Urinary bladder (tissue), 4 donors: ENCODE measurements around the gene SP140. TPM values are rescaled to one million over a fixed set of nuclear protein-coding genes. Genes with fewer than 3 reads are reported as not detected.
"Not testable (repeated sequence)": the region's sequence is repeated elsewhere in the genome, so short reads cannot be mapped to it uniquely, and the experiment has no call there.

Experiments used
- DNase-seq: peaks from one replicate; pipeline ENCODE4 v3.0.0-alpha.2; 2015; ENCODE audit errors: extremely low spot score
- H3K27ac ChIP-seq: one replicate; pipeline ENCODE4 v1.5.1; 2013; ENCODE audit warnings: low read depth, mild to moderate bottlenecking, moderate library complexity
- H3K36me3 ChIP-seq: one replicate; pipeline ENCODE4 v1.6.1; 2013; ENCODE audit warnings: mild to moderate bottlenecking, moderate library complexity; ENCODE audit not compliant: insufficient read depth
- H3K4me1 ChIP-seq: one replicate; pipeline ENCODE4 v1.6.1; 2013; ENCODE audit warnings: mild to moderate bottlenecking, moderate library complexity; ENCODE audit not compliant: insufficient read depth
- H3K4me3 ChIP-seq: one replicate; pipeline ENCODE4 v1.5.1; 2013; ENCODE audit warnings: low read depth, low read length
- WGBS: extraction: QIAGEN DNeasy Blood & Tissue Kit; methylation state at CpG from one replicate; pipeline ENCODE4 v1.1.7; 2013; 5-methylcytosine and 5-hydroxymethylcytosine counted together
- polyA plus RNA-seq: library from polyadenylated mRNA; stranded (reverse); fragments of 200-250 nt; gene quantifications from one replicate; pipeline ENCODE4 v1.2.3, GENCODE V29; 2013
- total RNA-seq: library from RNA; depleted of rRNA; stranded (reverse); fragments of >200 nt; gene quantifications from one replicate; pipeline ENCODE4 v1.2.3, GENCODE V29; 2014
- donor health status: healthy with polysubstance abuse.
- donor health status: healthy.

Gene SP140
- total and polyA plus RNA-seq, 2 donors = 1.0 to 1.8 TPM

DNA sequence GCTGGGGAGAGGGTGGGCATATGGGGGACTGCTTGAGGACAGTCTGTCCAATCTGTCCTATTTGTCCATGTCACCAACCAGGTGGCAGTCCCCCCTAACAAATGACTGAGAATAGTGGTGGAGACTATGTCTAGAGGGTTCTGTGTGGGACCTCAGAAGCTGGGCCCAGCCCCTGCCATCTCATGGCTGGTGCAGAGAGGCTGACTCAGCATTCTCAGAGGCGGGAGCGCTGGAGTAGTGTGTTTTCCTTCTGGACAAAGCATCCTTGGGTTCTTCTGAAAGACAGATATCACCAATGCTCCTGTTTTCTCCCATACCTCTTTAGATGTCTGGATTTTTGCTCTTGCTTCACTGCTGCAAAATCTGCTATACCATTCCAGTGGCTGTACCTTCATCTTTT, 57.4 kb downstream of the SP140 start:
- WGBS = 88% methylated on average over 2 of the region's 2 CpGs
- H3K4me1 ChIP-seq = no peaks in the 10 kb centered on the region
- no peak for DNase-seq
- no peak overlapping the region for H3K4me3 ChIP-seq
- no peak overlapping the region for H3K27ac ChIP-seq
- no peaks in the 10 kb centered on the region for H3K36me3 ChIP-seq

DNA sequence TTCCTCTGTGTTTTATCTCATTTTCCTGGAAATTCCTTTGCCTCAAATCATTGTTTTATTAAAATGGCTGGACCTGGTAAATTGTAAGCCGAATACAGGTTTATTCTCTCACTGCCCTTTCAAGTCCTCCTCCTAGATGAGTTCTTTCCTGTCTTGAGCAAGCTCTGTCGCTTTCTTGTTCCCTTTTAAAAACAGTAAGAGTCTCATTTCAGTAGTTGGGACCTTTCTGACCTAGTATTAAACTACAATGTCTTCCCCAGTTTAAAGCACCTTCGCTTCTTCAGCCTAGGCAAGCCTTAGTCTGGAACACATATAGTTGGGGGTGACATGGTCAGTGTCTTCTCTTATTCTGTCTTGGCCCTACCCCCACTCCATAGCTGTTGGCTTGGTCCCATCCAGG, 60.5 kb downstream of the SP140 start:
- H3K36me3 ChIP-seq = no peaks in the 10 kb centered on the region
- no peaks in the 10 kb centered on the region for H3K4me1 ChIP-seq
- DNase-seq = no peak
- no peak overlapping the region for H3K27ac ChIP-seq
- H3K4me3 ChIP-seq = no peak overlapping the region
- WGBS = 79% methylated on average over 3 of the region's 3 CpGs

DNA sequence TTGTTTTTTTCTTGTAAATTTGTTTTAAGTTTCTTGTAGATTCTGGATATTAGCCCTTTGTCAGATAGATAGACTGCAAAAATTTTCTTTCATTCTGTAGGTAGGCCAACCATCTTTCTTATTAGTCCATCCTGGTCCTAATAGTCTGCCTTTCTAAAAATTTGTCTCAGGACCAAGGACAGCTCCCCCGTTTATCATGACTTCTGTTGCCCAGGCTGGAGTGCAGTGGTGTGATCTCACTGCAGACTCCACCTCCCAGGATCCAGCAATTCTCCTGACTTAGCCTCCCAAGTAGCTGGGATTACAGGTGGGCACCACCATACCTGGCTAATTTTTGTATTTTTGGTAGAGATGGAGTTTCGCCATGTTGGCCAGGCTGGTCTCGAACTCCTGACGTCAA, 63.8 kb downstream of the SP140 start:
- DNase-seq, H3K36me3 ChIP-seq, H3K27ac ChIP-seq, H3K4me1 ChIP-seq, H3K4me3 ChIP-seq: not testable (repeated sequence)
- WGBS = 90% methylated on average over 4 of the region's 4 CpGs

DNA sequence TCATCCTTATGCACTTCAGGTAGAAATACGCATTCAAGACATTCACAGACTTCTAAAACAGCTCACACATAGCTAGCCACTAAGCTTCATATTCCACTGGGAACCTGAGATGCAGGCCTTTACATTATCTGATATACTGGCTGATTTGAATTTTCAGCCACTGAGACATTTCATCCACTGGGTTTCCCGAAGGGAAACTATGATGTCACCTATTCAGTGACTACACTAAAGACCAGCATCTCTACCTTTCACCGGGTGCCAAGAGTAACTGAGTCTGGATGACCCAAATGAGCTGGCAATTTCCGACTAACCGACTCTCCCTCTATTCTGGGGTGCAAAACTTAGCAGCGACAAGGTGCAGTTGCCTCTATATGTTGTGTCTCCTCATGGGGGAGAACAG, 69.7 kb downstream of the SP140 start:
- WGBS = 86% methylated on average over 6 of the region's 6 CpGs
- H3K4me3 ChIP-seq = no peak overlapping the region
- DNase-seq = no peak
- H3K27ac ChIP-seq = no peak overlapping the region
- no peaks in the 10 kb centered on the region for H3K36me3 ChIP-seq
- no peaks in the 10 kb centered on the region for H3K4me1 ChIP-seq

- DNase-seq = no peak
These were observed 71.4 kb downstream of the SP140 start for GRCh38 chr2:230296917-230297316.

GRCh38 chr2:230299618-230300017, 74.1 kb downstream of the SP140 start:
- 78% methylated on average over 2 of the region's 2 CpGs for WGBS
- no peak overlapping the region for H3K4me3 ChIP-seq
- DNase-seq = no peak

More at GRCh38 chr2:230296917-230297316, 71.4 kb downstream of the SP140 start:
- Histone ChIP-seq H3K27ac (no peak overlapping the region), H3K4me1 (no peaks in the 10 kb centered on the region), H3K4me3 (no peak overlapping the region), H3K36me3 (no peaks in the 10 kb centered on the region)

GRCh38 chr2:230305416-230306275, 80.1 kb downstream of the SP140 start:
- Histone ChIP-seq H3K4me1 (no peaks in the 10 kb centered on the region), H3K27ac (no peak overlapping the region), H3K36me3 (no peaks in the 10 kb centered on the region), H3K4me3 (no peak overlapping the region)
- WGBS = 92% methylated on average over 23 of the region's 23 CpGs
- DNase-seq = no peak

More at GRCh38 chr2:230299618-230300017, 74.1 kb downstream of the SP140 start:
- no peaks in the 10 kb centered on the region for H3K4me1 ChIP-seq
- no peak overlapping the region for H3K27ac ChIP-seq
- no peaks in the 10 kb centered on the region for H3K36me3 ChIP-seq

GRCh38 chr2:230306474-230306873, 80.9 kb downstream of the SP140 start:
- Histone ChIP-seq H3K4me1 (no peaks in the 10 kb centered on the region), H3K36me3 (no peaks in the 10 kb centered on the region), H3K27ac (no peak overlapping the region), H3K4me3 (no peak overlapping the region)
- DNase-seq = no peak
- WGBS = 45% methylated on average over 2 of the region's 2 CpGs

GRCh38 chr2:230307485-230307884, 81.9 kb downstream of the SP140 start:
- Histone ChIP-seq H3K36me3 (no peaks in the 10 kb centered on the region), H3K4me3 (no peak overlapping the region), H3K27ac (no peak overlapping the region), H3K4me1 (no peaks in the 10 kb centered on the region)
- WGBS = 90% methylated on average over 2 of the region's 2 CpGs
- DNase-seq = no peak

DNA sequence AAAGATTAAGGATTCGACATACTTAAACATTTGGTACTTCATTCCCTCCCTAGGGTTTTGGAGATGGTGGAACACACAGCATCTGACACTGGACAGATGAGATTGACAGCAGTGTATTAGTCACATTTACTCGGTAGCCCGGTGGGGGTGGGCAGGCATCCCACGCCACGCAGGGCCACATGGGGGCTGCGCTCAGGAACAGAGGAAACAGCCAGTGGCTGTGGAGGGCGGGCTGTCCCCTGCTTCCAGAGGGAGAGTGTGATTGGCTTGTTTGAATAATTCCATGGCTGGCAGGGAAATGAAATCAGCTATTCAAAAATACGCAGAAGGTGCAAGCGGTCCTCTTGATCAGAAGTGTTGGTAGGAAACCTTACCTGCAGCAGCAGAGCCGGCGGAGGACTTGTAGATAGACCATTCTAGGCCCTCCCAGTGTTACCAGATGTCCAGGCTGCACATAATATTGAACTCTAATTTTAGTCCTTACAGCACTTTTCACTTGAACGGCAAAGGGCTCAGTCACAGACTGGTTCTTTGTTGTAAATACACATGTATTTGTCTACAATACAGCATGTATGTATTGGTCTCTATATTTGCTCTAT, 83.0 kb downstream of the SP140 start:
- Histone ChIP-seq H3K27ac (no peak overlapping the region), H3K4me3 (no peak overlapping the region), H3K4me1 (no peaks in the 10 kb centered on the region), H3K36me3 (no peaks in the 10 kb centered on the region)
- no peak for DNase-seq
- 89% methylated on average over 12 of the region's 12 CpGs for WGBS

DNA sequence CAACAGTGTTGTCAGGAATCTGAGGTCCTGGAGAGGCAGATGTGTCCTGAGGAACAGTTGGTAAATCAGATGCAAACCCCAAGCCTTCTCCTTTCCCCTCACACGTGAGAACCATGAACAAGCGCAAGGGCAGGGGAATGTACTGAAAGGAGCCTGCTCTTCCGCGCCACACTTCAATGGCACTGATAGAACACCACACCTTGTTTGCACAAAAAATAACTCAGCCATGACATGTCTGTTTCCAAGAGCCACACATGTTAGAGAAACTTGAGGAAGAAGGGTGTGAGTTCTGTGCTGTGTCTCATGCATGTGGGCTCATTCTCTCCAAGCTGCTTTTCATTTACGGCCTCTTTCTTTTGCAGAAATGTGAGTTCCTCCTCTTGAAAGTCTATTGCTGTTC, 85.3 kb downstream of the SP140 start:
- not testable (repeated sequence) for H3K4me1 ChIP-seq, DNase-seq, H3K4me3 ChIP-seq, H3K36me3 ChIP-seq, H3K27ac ChIP-seq
- 88% methylated on average over 1 of the region's 5 CpGs for whole genome bisulfite sequencing

DNA sequence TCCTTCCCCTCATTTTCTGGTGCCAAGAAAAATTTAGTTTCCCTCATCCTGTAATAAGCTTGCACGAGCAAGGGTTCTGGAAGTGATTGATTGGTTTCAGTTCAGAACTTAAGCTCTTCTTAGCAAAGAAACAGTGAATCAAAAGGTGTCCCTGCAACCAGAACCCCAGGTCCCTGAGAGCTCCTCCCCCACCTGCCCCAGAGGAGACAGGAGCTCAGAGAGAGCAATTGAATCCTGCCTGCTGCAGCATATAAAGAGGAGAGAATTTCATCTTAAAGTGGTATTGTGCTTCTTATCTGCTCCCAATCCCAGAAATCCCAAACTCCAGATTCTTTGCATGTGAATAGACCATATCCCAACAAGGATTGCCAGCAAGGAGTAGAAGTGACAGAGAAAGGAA, 86.1 kb downstream of the SP140 start:
- not testable (repeated sequence) for DNase-seq, H3K36me3 ChIP-seq
- 63% methylated on average over 1 of the region's 1 CpG for WGBS

DNA sequence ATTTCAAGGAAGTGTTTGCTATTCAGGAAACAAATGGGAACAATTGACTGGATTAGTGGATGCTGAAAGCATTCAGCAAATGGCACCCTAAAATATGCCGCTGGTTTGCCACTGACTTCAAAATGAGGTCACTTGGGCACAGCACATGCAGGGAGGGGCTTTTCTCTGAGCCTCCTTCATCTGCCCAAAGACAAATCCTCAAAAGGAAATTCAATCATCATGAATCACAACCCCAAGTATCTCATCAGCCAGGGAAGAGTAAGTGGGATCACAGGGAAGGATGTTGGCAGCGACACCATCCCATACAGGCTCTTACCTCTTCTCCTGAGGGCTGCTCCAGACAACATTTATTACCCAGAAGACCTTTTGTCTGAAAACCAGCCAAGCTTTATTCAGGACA, 87.1 kb downstream of the SP140 start:
- DNase-seq = no peak
- H3K36me3 ChIP-seq = no peaks in the 10 kb centered on the region
- no peaks in the 10 kb centered on the region for H3K4me1 ChIP-seq
- H3K4me3 ChIP-seq = no peak overlapping the region
- WGBS = 87% methylated on average over 2 of the region's 2 CpGs
- H3K27ac ChIP-seq = no peak overlapping the region

More for the DNA sequence above, 86.1 kb downstream of the SP140 start:
- H3K4me1 ChIP-seq, H3K4me3 ChIP-seq, H3K27ac ChIP-seq: not testable (repeated sequence)

- Histone ChIP-seq H3K4me1 (no peaks in the 10 kb centered on the region), H3K27ac (no peak overlapping the region), H3K4me3 (no peak overlapping the region), H3K36me3 (no peaks in the 10 kb centered on the region)
- 89% methylated on average over 3 of the region's 3 CpGs for WGBS
- DNase-seq = no peak
These were observed 91.8 kb downstream of the SP140 start for GRCh38 chr2:230317366-230317765.
